ENCODE measurements around the gene SHISAL2A. TPM values are rescaled to one million over a fixed set of nuclear protein-coding genes. Genes with fewer than 3 reads are reported as not detected.

SHISAL2A gene
- total RNA-seq (not detected), polyA plus RNA-seq (1 to 10 TPM in 1 of 3 donors, not detected in 2; 8.1 TPM)

DNA sequence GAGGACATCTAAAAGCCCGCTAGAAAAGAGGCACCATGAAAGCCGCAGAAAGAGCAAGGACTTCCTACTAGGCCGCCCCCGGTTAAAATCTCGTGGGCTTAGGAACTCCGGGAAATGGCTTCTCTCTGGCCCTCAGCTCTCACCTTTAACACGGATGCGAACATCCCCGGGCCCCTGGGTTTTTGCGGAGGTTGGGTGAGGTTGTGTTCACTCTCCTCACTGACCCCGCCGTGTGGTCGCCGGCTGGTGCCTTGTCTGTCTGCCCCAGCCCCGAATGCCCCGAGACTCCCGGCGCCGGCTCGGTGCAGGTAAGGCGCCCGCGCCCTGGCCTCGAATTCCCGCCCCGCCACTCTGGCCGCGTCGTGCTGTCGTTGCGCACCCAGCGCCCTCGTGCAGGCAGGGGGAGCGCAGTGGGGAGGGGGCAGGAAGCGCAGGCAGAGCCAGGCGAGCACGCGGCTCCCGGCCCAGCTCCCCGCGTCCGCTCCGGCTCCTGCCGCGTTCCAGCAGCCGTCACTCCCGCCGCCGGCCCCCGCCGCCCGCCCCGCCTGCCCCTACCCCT is at the start of gene SHISAL2A:
Gene SHISAL2A, plus strand, starts transcription at position 437 of the 559 bp plus-strand sequence. CDS start 326 bp downstream, outside the sequence.
- H3K9me3 ChIP-seq: no peaks in the 10 kb centered on the region
- TF ChIP-seq, protein P1, sequence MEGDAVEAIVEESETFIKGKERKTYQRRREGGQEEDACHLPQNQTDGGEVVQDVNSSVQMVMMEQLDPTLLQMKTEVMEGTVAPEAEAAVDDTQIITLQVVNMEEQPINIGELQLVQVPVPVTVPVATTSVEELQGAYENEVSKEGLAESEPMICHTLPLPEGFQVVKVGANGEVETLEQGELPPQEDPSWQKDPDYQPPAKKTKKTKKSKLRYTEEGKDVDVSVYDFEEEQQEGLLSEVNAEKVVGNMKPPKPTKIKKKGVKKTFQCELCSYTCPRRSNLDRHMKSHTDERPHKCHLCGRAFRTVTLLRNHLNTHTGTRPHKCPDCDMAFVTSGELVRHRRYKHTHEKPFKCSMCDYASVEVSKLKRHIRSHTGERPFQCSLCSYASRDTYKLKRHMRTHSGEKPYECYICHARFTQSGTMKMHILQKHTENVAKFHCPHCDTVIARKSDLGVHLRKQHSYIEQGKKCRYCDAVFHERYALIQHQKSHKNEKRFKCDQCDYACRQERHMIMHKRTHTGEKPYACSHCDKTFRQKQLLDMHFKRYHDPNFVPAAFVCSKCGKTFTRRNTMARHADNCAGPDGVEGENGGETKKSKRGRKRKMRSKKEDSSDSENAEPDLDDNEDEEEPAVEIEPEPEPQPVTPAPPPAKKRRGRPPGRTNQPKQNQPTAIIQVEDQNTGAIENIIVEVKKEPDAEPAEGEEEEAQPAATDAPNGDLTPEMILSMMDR (IDR thresholded peaks at IDR 0.05): no peak
- TF ChIP-seq EP300 (IDR thresholded peaks at IDR 0.05): no peak
- no peak for TF ChIP-seq POLR2A (IDR thresholded peaks at IDR 0.05)
- no peak for TF ChIP-seq POLR2AphosphoS5 (IDR thresholded peaks at IDR 0.05)
- H3K36me3 ChIP-seq: no peaks in the 10 kb centered on the region
- peaks cover 0 to 13% (median 10%) of the 10 kb centered on the region in 4 donors for H3K4me1 ChIP-seq
- H3K27me3 ChIP-seq: peaks cover 16 to 49% (median 29%) of the 10 kb centered on the region in 3 donors
- intact Hi-C loops (cut with DNase I): no loop called here
- DNase-seq: no peak
- peak within 1 kb of the TSS; percentile 17 to 50 (median 41) for H3K4me3 ChIP-seq
- WGBS, 2 donors: 6 to 9% methylated on average over 53 of the region's 53 CpGs
- no peak within 1 kb of the TSS for H3K27ac ChIP-seq

DNA sequence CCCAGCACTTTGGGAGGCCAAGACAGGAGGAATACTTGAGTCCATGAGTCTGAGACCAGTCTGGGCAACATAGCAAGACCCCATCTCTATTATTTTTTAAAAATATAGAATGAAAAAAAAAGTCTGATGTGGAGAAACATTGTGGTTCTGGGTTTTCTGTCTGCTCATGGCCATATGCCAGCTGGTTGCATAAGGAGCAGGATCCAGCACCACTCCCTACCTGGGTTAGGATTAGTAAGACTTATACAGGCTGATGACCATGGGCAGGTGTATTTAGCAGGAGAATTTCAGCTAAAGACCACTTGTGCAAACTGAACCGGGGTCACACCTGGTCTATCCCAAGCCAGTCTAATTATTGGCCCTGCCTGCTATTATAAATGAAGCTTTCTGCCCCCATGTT is 47.5 kb upstream of the SHISAL2A start:
- H3K4me3 ChIP-seq: no peak overlapping the region
- 60 to 90% methylated on average over 1 of the region's 1 CpG for WGBS, 2 donors
- no peak for DNase-seq
- H3K36me3 ChIP-seq: no peaks in the 10 kb centered on the region
- intact Hi-C loops (cut with DNase I): no loop called here
- H3K4me1 ChIP-seq: no peaks in the 10 kb centered on the region
- H3K27ac ChIP-seq: no peak overlapping the region
- TF ChIP-seq EP300 (IDR thresholded peaks at IDR 0.05): no peak
- TF ChIP-seq, protein P1 (IDR thresholded peaks at IDR 0.05): no peak
- no peak for TF ChIP-seq POLR2AphosphoS5 (IDR thresholded peaks at IDR 0.05)
- no peak for TF ChIP-seq POLR2A (IDR thresholded peaks at IDR 0.05)
- H3K27me3 ChIP-seq: no peaks in the 10 kb centered on the region
- H3K9me3 ChIP-seq: no peaks in the 10 kb centered on the region

- H3K4me3 ChIP-seq: no peak overlapping the region
- no peaks in the 10 kb centered on the region for H3K36me3 ChIP-seq
- H3K4me1 ChIP-seq: no peaks in the 10 kb centered on the region
- H3K27me3 ChIP-seq: no peaks in the 10 kb centered on the region
- intact Hi-C loops (cut with DNase I): no loop called here
- TF ChIP-seq POLR2AphosphoS5 (IDR thresholded peaks at IDR 0.05): no peak
- TF ChIP-seq, protein P1 (IDR thresholded peaks at IDR 0.05): no peak
- TF ChIP-seq POLR2A (IDR thresholded peaks at IDR 0.05): no peak
- TF ChIP-seq EP300 (IDR thresholded peaks at IDR 0.05): no peak
- H3K9me3 ChIP-seq: no peaks in the 10 kb centered on the region
- H3K27ac ChIP-seq: no peak overlapping the region
- DNase-seq: no peak
Measured at GRCh38 chr1:52588027-52588426, 44.9 kb upstream of the SHISAL2A start.

- Histone ChIP-seq H3K4me1 (no peaks in the 10 kb centered on the region), H3K27me3 (no peaks in the 10 kb centered on the region), H3K9me3 (no peaks in the 10 kb centered on the region), H3K27ac (no peak overlapping the region), H3K36me3 (no peaks in the 10 kb centered on the region), H3K4me3 (no peak overlapping the region)
- no peak for TF ChIP-seq POLR2A (IDR thresholded peaks at IDR 0.05)
- TF ChIP-seq EP300 (IDR thresholded peaks at IDR 0.05): no peak
- TF ChIP-seq, protein P1 (IDR thresholded peaks at IDR 0.05): no peak
- intact Hi-C loops (cut with DNase I): no loop called here
- whole genome bisulfite sequencing, 2 donors: 51 to 71% methylated on average over 1 of the region's 1 CpG
- DNase-seq: no peak
Measured at GRCh38 chr1:52588535-52588934, 44.4 kb upstream of the SHISAL2A start.

DNA sequence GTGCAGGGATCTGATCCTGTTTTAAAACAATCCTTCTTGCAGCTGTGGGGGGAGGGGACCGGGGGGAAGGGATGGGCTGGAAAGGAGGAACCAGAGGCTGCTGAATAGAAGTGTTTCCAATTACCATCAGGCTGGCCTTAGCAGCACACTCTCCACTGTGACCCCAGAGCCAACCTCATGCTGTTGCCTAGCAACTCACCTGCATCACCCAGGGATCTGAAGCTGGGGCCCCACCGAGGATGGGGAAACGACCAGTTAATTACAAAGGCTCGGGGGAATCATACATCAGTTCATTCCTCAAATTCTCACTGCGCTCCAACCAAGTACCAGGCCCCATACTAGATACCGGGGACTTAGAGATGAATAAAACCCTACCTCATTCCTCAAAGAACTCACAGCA is 42.7 kb upstream of the SHISAL2A start:
- Histone ChIP-seq H3K4me1 (no peaks in the 10 kb centered on the region), H3K4me3 (no peak overlapping the region), H3K27ac (no peak overlapping the region), H3K27me3 (no peaks in the 10 kb centered on the region), H3K9me3 (no peaks in the 10 kb centered on the region), H3K36me3 (no peaks in the 10 kb centered on the region)
- intact Hi-C loops (cut with DNase I): no loop called here
- DNase-seq: no peak
- TF ChIP-seq EP300 (IDR thresholded peaks at IDR 0.05) (no peak), POLR2AphosphoS5 (IDR thresholded peaks at IDR 0.05) (no peak), POLR2A (IDR thresholded peaks at IDR 0.05) (no peak)
- TF ChIP-seq, protein P1 (IDR thresholded peaks at IDR 0.05): no peak
- WGBS, 2 donors: 60 to 79% methylated on average over 6 of the region's 6 CpGs
